ENCODE data around the gene ALDH3A1.

GRCh38 chr17:19709841-19710240, 38.3 kb downstream of the ALDH3A1 start:
- TF ChIP-seq YY1 (IDR thresholded peaks at IDR 0.05; ENCODE audit: insufficient read depth, insufficient read length): no peak
- TF ChIP-seq SUZ12 (IDR thresholded peaks at IDR 0.05; ENCODE audit: extremely low read depth, insufficient read depth, insufficient read length): no peak
- no peak for TF ChIP-seq ZNF274 (IDR thresholded peaks at IDR 0.05; ENCODE audit: low read depth, low read length)

Data from NT2/D1 (cell line).